PC-9 (cell line): ENCODE results near the gene MPP2. TPM values are rescaled to one million over a fixed set of nuclear protein-coding genes. Genes with fewer than 3 reads are reported as not detected.
"Not testable (repeated sequence)": the region's sequence is repeated elsewhere in the genome, so short reads cannot be mapped to it uniquely, and the experiment has no call there.

Experiments used
- BruUV-seq: library from RNA; stranded (reverse); fragments of 400-500 nt; replicated peaks from 2 replicates; lab custom pipeline; 2021; lab: Mats Ljungman, UMichigan
- CTCF ChIA-PET: fragments of 300-600 bp; sonication (Branson Sonifier 250); formaldehyde crosslinking; loops from one replicate; lab custom pipeline; 2022; ENCODE audit warnings: antibody characterized with exemption; lab: Charles Lee
- POLR2A ChIA-PET: fragments of 300-600 bp; sonication (Branson Sonifier 250); formaldehyde crosslinking; loops from one replicate; lab custom pipeline; 2022; ENCODE audit warnings: antibody characterized with exemption; ENCODE audit not compliant: unreplicated experiment; lab: Charles Lee
- DNase-seq, 2 experiments: peaks; one replicate each; pipeline versions ENCODE4 v3.0.0 to v3.0.0-alpha.2; 2015 to 2022; ENCODE audit warnings: mixed read lengths in 1 of 2
- H2AFZ ChIP-seq: fragments of 200-600 bp; sonication (generic); 2 replicates; pipeline ENCODE4 v1.8.1; 2017; ENCODE audit warnings: antibody characterized with exemption
- H3F3A ChIP-seq: fragments of 200-600 bp; sonication (generic); 2 replicates; pipeline ENCODE4 v1.8.1; 2017; ENCODE audit warnings: antibody characterized with exemption, mild to moderate bottlenecking, low read depth; ENCODE audit not compliant: insufficient read depth
- H3K27ac ChIP-seq: fragments of 200-600 bp; sonication (generic); 2 replicates; pipeline ENCODE4 v1.6.1; 2016; ENCODE audit warnings: mixed run types
- H3K27me3 ChIP-seq: fragments of 200-600 bp; sonication (generic); 2 replicates; pipeline ENCODE4 v1.6.1; 2016; ENCODE audit warnings: low read depth, mixed run types; ENCODE audit not compliant: insufficient read depth
- H3K36me3 ChIP-seq: fragments of 200-600 bp; sonication (generic); 2 replicates; pipeline ENCODE4 v1.6.1; 2016; ENCODE audit warnings: low read depth, mixed run types
- H3K4me1 ChIP-seq: fragments of 200-600 bp; sonication (generic); replicated peaks from 2 replicates; pipeline ENCODE4 v1.6.1; 2016; ENCODE audit warnings: mixed run types; ENCODE audit not compliant: insufficient read depth
- H3K4me2 ChIP-seq: fragments of 200-600 bp; sonication (generic); 2 replicates; pipeline ENCODE4 v1.6.1; 2017; ENCODE audit warnings: mixed run types
- H3K4me3 ChIP-seq: fragments of 200-600 bp; sonication (generic); 2 replicates; pipeline ENCODE4 v1.6.1; 2016; ENCODE audit warnings: mixed run types
- H3K79me2 ChIP-seq: fragments of 200-600 bp; sonication (generic); 2 replicates; pipeline ENCODE4 v1.6.1; 2017; ENCODE audit warnings: low read depth, mixed run types
- H3K9me2 ChIP-seq: fragments of 200-600 bp; sonication (generic); 2 replicates; pipeline ENCODE4 v1.8.1; 2017; ENCODE audit warnings: mild to moderate bottlenecking; ENCODE audit not compliant: insufficient read depth
- H3K9me3 ChIP-seq: fragments of 200-600 bp; sonication (generic); 2 replicates; pipeline ENCODE4 v1.8.1; 2016; ENCODE audit warnings: low read depth; ENCODE audit not compliant: insufficient read depth
- H4K20me1 ChIP-seq: fragments of 200-600 bp; sonication (generic); 2 replicates; pipeline ENCODE4 v1.8.1; 2017; ENCODE audit not compliant: insufficient read depth
- EZH2 ChIP-seq: fragments of 200-600 bp; sonication (generic); IDR thresholded peaks from 2 replicates; pipeline ENCODE4 v1.8.0; 2017; ENCODE audit warnings: antibody characterized with exemption, low read depth
- intact Hi-C: fragments of 100-400 bp; cut with micrococcal nuclease; formaldehyde crosslinking; loops from one replicate; pipeline ENCODE4 v1.10.0; 2022; ENCODE audit not compliant: unreplicated experiment
- total RNA-seq: library from RNA; stranded (reverse); gene quantifications from 2 replicates; pipeline ENCODE4 v1.2.3, GENCODE V29; 2021
- TF ChIP-seq, protein P1 (sequence below): fragments of 200-600 bp; sonication (generic); conservative IDR thresholded peaks from 2 replicates; pipeline ENCODE4 v1.6.1; 2017; ENCODE audit warnings: mixed run types, antibody characterized with exemption, mild to moderate bottlenecking, moderate library complexity

Gene MPP2
- total RNA-seq, 1 experiment from 2014 or later: 5.6 TPM

DNA sequence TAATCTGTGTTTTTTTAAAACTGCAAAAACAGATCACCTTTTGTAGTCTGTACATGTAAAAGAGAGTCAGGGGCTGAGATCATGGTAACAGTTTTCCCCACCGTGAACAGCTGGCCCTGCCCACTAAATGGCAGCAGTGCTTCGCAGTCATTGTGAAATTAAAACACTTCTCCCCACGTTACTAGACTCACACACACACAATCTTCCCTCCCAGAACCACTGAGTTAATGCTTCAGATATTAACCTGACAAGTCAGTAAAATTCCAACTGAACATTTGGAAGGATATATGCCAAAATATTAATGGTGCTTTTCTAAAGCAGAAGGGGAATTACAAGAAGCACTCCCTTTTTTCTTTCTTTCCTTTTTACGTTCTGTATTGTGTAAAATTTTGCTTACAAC, 61.6 kb downstream of the MPP2 start:
- H3K27ac ChIP-seq: no peak overlapping the region
- intact Hi-C loops: loop anchor here (2.0 to 5.0 kb wide), 2 partner anchors 67 to 153 kb away; partner anchors contain the start of gene DUSP3
- H3K4me1 ChIP-seq: peaks cover 20% of the 10 kb centered on the region
- POLR2A ChIA-PET: interaction anchor here (0.6 kb wide), 2 partner anchors 79 to 485 kb away, joined by 3 to 4 read pairs; no protein-coding TSS in a partner anchor
- no peak for DNase-seq
- BruUV-seq: no TSS peak
- no peaks in the 10 kb centered on the region for H3K9me2 ChIP-seq
- no peaks in the 10 kb centered on the region for H3K9me3 ChIP-seq
- CTCF ChIA-PET: interaction anchor here (0.6 to 1.1 kb wide), 5 partner anchors 24 to 86 kb away, joined by 3 to 7 read pairs (median 4); no protein-coding TSS in a partner anchor
- H3K36me3 ChIP-seq: no peaks in the 10 kb centered on the region
- no peaks in the 10 kb centered on the region for H4K20me1 ChIP-seq
- peaks cover 24% of the 10 kb centered on the region for H3F3A ChIP-seq
- H2AFZ ChIP-seq: no peak overlapping the region
- TF ChIP-seq, protein P1, sequence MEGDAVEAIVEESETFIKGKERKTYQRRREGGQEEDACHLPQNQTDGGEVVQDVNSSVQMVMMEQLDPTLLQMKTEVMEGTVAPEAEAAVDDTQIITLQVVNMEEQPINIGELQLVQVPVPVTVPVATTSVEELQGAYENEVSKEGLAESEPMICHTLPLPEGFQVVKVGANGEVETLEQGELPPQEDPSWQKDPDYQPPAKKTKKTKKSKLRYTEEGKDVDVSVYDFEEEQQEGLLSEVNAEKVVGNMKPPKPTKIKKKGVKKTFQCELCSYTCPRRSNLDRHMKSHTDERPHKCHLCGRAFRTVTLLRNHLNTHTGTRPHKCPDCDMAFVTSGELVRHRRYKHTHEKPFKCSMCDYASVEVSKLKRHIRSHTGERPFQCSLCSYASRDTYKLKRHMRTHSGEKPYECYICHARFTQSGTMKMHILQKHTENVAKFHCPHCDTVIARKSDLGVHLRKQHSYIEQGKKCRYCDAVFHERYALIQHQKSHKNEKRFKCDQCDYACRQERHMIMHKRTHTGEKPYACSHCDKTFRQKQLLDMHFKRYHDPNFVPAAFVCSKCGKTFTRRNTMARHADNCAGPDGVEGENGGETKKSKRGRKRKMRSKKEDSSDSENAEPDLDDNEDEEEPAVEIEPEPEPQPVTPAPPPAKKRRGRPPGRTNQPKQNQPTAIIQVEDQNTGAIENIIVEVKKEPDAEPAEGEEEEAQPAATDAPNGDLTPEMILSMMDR: no peak
- no peak for TF ChIP-seq EZH2
- H3K4me2 ChIP-seq: no peak overlapping the region
- H3K4me3 ChIP-seq: no peak overlapping the region
- H3K79me2 ChIP-seq: no peaks in the 10 kb centered on the region
- no peaks in the 10 kb centered on the region for H3K27me3 ChIP-seq

GRCh38 chr17:43844241-43844640, 63.1 kb downstream of the MPP2 start:
- no peaks in the 10 kb centered on the region for H3K9me2 ChIP-seq
- POLR2A ChIA-PET: no interaction called here
- no peaks in the 10 kb centered on the region for H3K27me3 ChIP-seq
- H3F3A ChIP-seq: peaks cover 39% of the 10 kb centered on the region
- peaks cover 33% of the 10 kb centered on the region for H3K4me1 ChIP-seq
- CTCF ChIA-PET: no interaction called here
- no peak overlapping the region for H3K4me3 ChIP-seq
- H3K79me2 ChIP-seq: no peaks in the 10 kb centered on the region
- no peak overlapping the region for H3K27ac ChIP-seq
- no peaks in the 10 kb centered on the region for H3K9me3 ChIP-seq
- no peak overlapping the region for H2AFZ ChIP-seq
- TF ChIP-seq, protein P1: no peak
- TF ChIP-seq EZH2: no peak
- H4K20me1 ChIP-seq: no peaks in the 10 kb centered on the region
- no TSS peak for BruUV-seq
- intact Hi-C loops: no loop called here
- no peak overlapping the region for H3K4me2 ChIP-seq
- no peaks in the 10 kb centered on the region for H3K36me3 ChIP-seq
- no peak for DNase-seq

DNA sequence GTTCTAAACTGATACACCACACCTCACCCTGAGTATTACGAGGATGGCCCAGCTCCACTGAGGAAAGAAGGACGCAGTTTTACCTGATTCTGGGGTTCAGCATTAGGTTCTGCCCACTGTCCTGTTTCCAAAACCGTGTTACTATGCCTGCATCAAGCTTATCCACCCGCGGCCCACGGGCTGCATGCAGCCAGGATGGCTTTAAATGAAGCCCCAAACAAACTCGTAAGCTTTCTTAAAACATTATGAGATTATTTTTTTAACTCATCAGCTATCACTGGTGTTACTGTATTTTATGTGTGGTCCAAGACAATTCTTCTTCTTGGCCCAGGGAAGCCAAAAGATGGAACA, 64.4 kb downstream of the MPP2 start:
- H3K4me3 ChIP-seq: no peak overlapping the region
- CTCF ChIA-PET: interaction anchor here (0.5 to 0.7 kb wide), 3 partner anchors 51 to 90 kb away, joined by 3 to 4 read pairs (median 4); no protein-coding TSS in a partner anchor
- POLR2A ChIA-PET: interaction anchor here (0.6 kb wide), 1 partner anchor 141 kb away, joined by 6 read pairs; no protein-coding TSS in a partner anchor
- no TSS peak for BruUV-seq
- no peak overlapping the region for H3K27ac ChIP-seq
- intact Hi-C loops: no loop called here
- H3K9me3 ChIP-seq: no peaks in the 10 kb centered on the region
- H3K27me3 ChIP-seq: no peaks in the 10 kb centered on the region
- H3K79me2 ChIP-seq: no peaks in the 10 kb centered on the region
- peaks cover 47% of the 10 kb centered on the region for H3F3A ChIP-seq
- peaks cover 44% of the 10 kb centered on the region for H3K4me1 ChIP-seq
- H3K36me3 ChIP-seq: no peaks in the 10 kb centered on the region
- TF ChIP-seq, protein P1: no peak
- TF ChIP-seq EZH2: no peak
- DNase-seq: no peak
- H3K4me2 ChIP-seq: peak overlapping the region; percentile 67
- H4K20me1 ChIP-seq: no peaks in the 10 kb centered on the region
- H2AFZ ChIP-seq: no peak overlapping the region
- H3K9me2 ChIP-seq: no peaks in the 10 kb centered on the region

DNA sequence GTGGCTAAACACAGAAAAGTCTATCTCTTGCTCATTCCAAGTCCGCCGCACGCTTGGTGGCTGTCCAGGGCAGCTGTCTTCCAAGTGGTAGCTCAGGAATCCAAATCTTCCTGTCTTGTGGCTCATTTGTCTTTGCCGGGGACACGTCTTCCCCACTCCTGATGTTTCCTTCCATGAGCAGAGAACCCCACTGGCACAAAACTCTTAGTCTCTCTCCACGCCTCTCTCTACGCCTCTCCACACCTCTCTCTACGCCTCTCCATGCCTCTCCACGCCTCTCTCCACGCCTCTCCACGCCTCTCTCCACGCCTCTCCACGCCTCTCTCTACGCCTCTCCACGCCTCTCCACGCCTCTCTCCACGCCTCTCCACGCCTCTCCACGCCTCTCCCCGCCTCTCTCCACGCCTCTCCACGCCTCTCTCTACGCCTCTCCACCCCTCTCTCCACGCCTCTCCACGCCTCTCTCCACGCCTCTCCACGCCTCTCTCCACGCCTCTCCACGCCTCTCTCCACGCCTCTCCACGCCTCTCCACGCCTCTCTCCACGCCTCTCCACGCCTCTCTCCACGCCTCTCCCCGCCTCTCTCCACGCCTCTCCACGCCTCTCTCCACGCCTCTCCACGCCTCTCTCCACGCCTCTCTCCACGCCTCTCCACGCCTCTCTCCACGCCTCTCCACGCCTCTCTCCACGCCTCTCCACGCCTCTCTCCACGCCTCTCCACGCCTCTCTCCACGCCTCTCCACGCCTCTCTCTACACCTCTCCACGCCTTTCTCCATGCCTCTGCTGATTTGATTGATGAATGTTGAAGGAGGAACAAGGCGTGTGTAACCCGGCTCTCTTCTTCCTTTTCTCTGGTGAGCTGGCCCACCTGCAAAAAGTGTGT, 65.0 kb downstream of the MPP2 start:
- peak overlapping the region; percentile 67 for H3K4me2 ChIP-seq
- H3K79me2 ChIP-seq, H3K9me3 ChIP-seq, H2AFZ ChIP-seq, H3K36me3 ChIP-seq, intact Hi-C loops, H3K9me2 ChIP-seq, H4K20me1 ChIP-seq, H3K27me3 ChIP-seq, BruUV-seq: not testable (repeated sequence)
- ChIA-PET CTCF (interaction anchor here (0.5 to 0.7 kb wide), 4 partner anchors 50 to 266 kb away, joined by 3 to 10 read pairs (median 4); no protein-coding TSS in a partner anchor), POLR2A (interaction anchor here (0.6 to 0.7 kb wide), 3 partner anchors 116 to 482 kb away, joined by 7 to 31 read pairs (median 10); no protein-coding TSS in a partner anchor)
- H3K4me3 ChIP-seq: peak overlapping the region; percentile 35; the same call in 1 of the 2 replicates
- H3K27ac ChIP-seq: 0 out of 2 replicates have a peak overlapping the region, but pooled peaks have one; percentile 81
- peaks cover 52% of the 10 kb centered on the region for H3F3A ChIP-seq
- peak; percentile 67 to 77 for DNase-seq
- H3K4me1 ChIP-seq: peaks cover 44% of the 10 kb centered on the region
